ENCODE measurements around the gene FOSL2.

- TF ChIP-seq, protein P1, sequence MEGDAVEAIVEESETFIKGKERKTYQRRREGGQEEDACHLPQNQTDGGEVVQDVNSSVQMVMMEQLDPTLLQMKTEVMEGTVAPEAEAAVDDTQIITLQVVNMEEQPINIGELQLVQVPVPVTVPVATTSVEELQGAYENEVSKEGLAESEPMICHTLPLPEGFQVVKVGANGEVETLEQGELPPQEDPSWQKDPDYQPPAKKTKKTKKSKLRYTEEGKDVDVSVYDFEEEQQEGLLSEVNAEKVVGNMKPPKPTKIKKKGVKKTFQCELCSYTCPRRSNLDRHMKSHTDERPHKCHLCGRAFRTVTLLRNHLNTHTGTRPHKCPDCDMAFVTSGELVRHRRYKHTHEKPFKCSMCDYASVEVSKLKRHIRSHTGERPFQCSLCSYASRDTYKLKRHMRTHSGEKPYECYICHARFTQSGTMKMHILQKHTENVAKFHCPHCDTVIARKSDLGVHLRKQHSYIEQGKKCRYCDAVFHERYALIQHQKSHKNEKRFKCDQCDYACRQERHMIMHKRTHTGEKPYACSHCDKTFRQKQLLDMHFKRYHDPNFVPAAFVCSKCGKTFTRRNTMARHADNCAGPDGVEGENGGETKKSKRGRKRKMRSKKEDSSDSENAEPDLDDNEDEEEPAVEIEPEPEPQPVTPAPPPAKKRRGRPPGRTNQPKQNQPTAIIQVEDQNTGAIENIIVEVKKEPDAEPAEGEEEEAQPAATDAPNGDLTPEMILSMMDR (IDR thresholded peaks at IDR 0.05): no peak
- no peak for TF ChIP-seq POLR2A (IDR thresholded peaks at IDR 0.05)
These were observed 32.3 kb downstream of the FOSL2 start for GRCh38 chr2:28424799-28425463.
